ENCODE measurements around the gene SCYGR4.

SCYGR4 gene

GRCh38 chr2:227642656-227643055, 25.4 kb downstream of the SCYGR4 start:
- DNase-seq (ENCODE audit: low read depth) = no peak
- TF ChIP-seq CTCF (IDR thresholded peaks at IDR 0.05; ENCODE audit: insufficient read depth, low read depth, low read length, missing control alignments) = no peak
- no peak overlapping the region for H3K4me3 ChIP-seq (ENCODE audit: low read depth, low read length)

- DNase-seq (ENCODE audit: low read depth) = peak; percentile 11
- no peak overlapping the region for H3K4me3 ChIP-seq (ENCODE audit: low read depth, low read length)
These were observed 26.8 kb downstream of the SCYGR4 start for GRCh38 chr2:227643990-227644551.

GRCh38 chr2:227653419-227653818, 36.1 kb downstream of the SCYGR4 start:
- no peak overlapping the region for H3K4me3 ChIP-seq (ENCODE audit: low read depth, low read length)
- TF ChIP-seq CTCF (IDR thresholded peaks at IDR 0.05; ENCODE audit: insufficient read depth, low read depth, low read length, missing control alignments) = no peak
- no peak for DNase-seq (ENCODE audit: low read depth)

More at GRCh38 chr2:227643990-227644551, 26.8 kb downstream of the SCYGR4 start:
- peak; percentile 3 for TF ChIP-seq CTCF (IDR thresholded peaks at IDR 0.05; ENCODE audit: insufficient read depth, low read depth, low read length, missing control alignments)

GRCh38 chr2:227654426-227654825, 37.1 kb downstream of the SCYGR4 start:
- no peak for TF ChIP-seq CTCF (IDR thresholded peaks at IDR 0.05; ENCODE audit: insufficient read depth, low read depth, low read length, missing control alignments)

GRCh38 chr2:227655454-227655853, 38.2 kb downstream of the SCYGR4 start:
- H3K4me3 ChIP-seq (ENCODE audit: low read depth, low read length) = no peak overlapping the region
- no peak for TF ChIP-seq CTCF (IDR thresholded peaks at IDR 0.05; ENCODE audit: insufficient read depth, low read depth, low read length, missing control alignments)
- no peak for DNase-seq (ENCODE audit: low read depth)

More at GRCh38 chr2:227654426-227654825, 37.1 kb downstream of the SCYGR4 start:
- H3K4me3 ChIP-seq (ENCODE audit: low read depth, low read length) = no peak overlapping the region
- DNase-seq (ENCODE audit: low read depth) = no peak

- no peak for DNase-seq (ENCODE audit: low read depth)
- no peak overlapping the region for H3K4me3 ChIP-seq (ENCODE audit: low read depth, low read length)
- TF ChIP-seq CTCF (IDR thresholded peaks at IDR 0.05; ENCODE audit: insufficient read depth, low read depth, low read length, missing control alignments) = no peak
These were observed 40.0 kb downstream of the SCYGR4 start for GRCh38 chr2:227657199-227657845.

Data from GM12865 (cell line).